ENCODE measurements around the gene DUSP5.

DUSP5 gene

GRCh38 chr10:110501142-110501937, 3.6 kb downstream of the DUSP5 start:
- DNase-seq = peak; percentile 92

GRCh38 chr10:110502072-110502845, 4.6 kb downstream of the DUSP5 start:
- DNase-seq = no peak

GRCh38 chr10:110502851-110503301, 5.2 kb downstream of the DUSP5 start:
- peak; percentile 80 for DNase-seq

- no peak for DNase-seq
Observed at GRCh38 chr10:110503528-110504110, 5.9 kb downstream of the DUSP5 start.

- no peak for DNase-seq
Observed at GRCh38 chr10:110504111-110504735, 6.5 kb downstream of the DUSP5 start.

GRCh38 chr10:110505130-110505770, 7.5 kb downstream of the DUSP5 start:
- no peak for DNase-seq

GRCh38 chr10:110506448-110506847, 8.7 kb downstream of the DUSP5 start:
- no peak for DNase-seq

GRCh38 chr10:110507346-110507745, 9.6 kb downstream of the DUSP5 start:
- DNase-seq = no peak

- DNase-seq = no peak
Observed at GRCh38 chr10:110508159-110508788, 10.6 kb downstream of the DUSP5 start.

GRCh38 chr10:110508806-110509544, 11.3 kb downstream of the DUSP5 start:
- no peak for DNase-seq

- DNase-seq = no peak
Observed at GRCh38 chr10:110509560-110509959, 11.9 kb downstream of the DUSP5 start.

- no peak for DNase-seq
Observed at GRCh38 chr10:110510086-110510485, 12.4 kb downstream of the DUSP5 start.

GRCh38 chr10:110510730-110511129, 13.0 kb downstream of the DUSP5 start:
- DNase-seq = no peak

- DNase-seq = no peak
Observed at GRCh38 chr10:110511734-110512449, 14.2 kb downstream of the DUSP5 start.

GRCh38 chr10:110512461-110513187, 14.9 kb downstream of the DUSP5 start:
- DNase-seq = peak; percentile 85

- no peak for DNase-seq
Observed at GRCh38 chr10:110513949-110514348, 16.2 kb downstream of the DUSP5 start.

GRCh38 chr10:110514848-110515247, 17.1 kb downstream of the DUSP5 start:
- DNase-seq = no peak

- no peak for DNase-seq
Observed at GRCh38 chr10:110516815-110517492, 19.2 kb downstream of the DUSP5 start.

- peak; percentile 35 for DNase-seq
Observed at GRCh38 chr10:110522365-110522988, 24.8 kb downstream of the DUSP5 start.

Data from fibroblast of skin of scalp (primary cell).